GM12875 (cell line): ENCODE results near the gene NEK6.

ENCODE experiments used
- H3K4me3 ChIP-seq: one replicate; pipeline ENCODE4 v1.5.1; 2011; ENCODE audit warnings: low read depth, low read length, control low read depth
- CTCF ChIP-seq: IDR thresholded peaks from 2 replicates; pipeline ENCODE4 v1.5.1; 2011; ENCODE audit warnings: low read depth, mild to moderate bottlenecking, control low read depth, inconsistent platforms, low read length, moderate library complexity, borderline replicate concordance; ENCODE audit not compliant: insufficient read depth

Gene NEK6

GRCh38 chr9:124353811-124354274 is 96.1 kb downstream of the NEK6 start:
- no peak for TF ChIP-seq CTCF
- H3K4me3 ChIP-seq = no peak overlapping the region

- no peak overlapping the region for H3K4me3 ChIP-seq
- TF ChIP-seq CTCF = no peak
Measured at GRCh38 chr9:124354346-124355038, 96.7 kb downstream of the NEK6 start.

- no peak overlapping the region for H3K4me3 ChIP-seq
- TF ChIP-seq CTCF = no peak
Measured at GRCh38 chr9:124355039-124355940, 97.5 kb downstream of the NEK6 start.

- TF ChIP-seq CTCF = no peak
Measured at GRCh38 chr9:124355941-124356744, 98.4 kb downstream of the NEK6 start.

GRCh38 chr9:124356745-124357390 is 99.1 kb downstream of the NEK6 start:
- no peak overlapping the region for H3K4me3 ChIP-seq
- no peak for TF ChIP-seq CTCF

More at GRCh38 chr9:124355941-124356744, 98.4 kb downstream of the NEK6 start:
- no peak overlapping the region for H3K4me3 ChIP-seq

GRCh38 chr9:124357721-124358361 is 100.1 kb downstream of the NEK6 start:
- H3K4me3 ChIP-seq = no peak overlapping the region
- no peak for TF ChIP-seq CTCF
